NOMO-1 (cell line): Measurements from ENCODE around the gene TMC2.
"Not testable (repeated sequence)": the region's sequence is repeated elsewhere in the genome, so short reads cannot be mapped to it uniquely, and the experiment has no call there.

Experiments
- DNase-seq, 2 experiments: peaks; one replicate each; lab custom pipeline; 2025; ENCODE audit not compliant: unreplicated experiment in 2 of 2; lab: John Stamatoyannopoulos, UW

Gene TMC2

GRCh38 chr20:2657674-2658073 lies 121.3 kb downstream of the TMC2 start:
- no peak for DNase-seq

- DNase-seq: no peak
These were observed 122.3 kb downstream of the TMC2 start for GRCh38 chr20:2658414-2659354.

- no peak for DNase-seq
These were observed 123.2 kb downstream of the TMC2 start for GRCh38 chr20:2659547-2659946.

- DNase-seq: no peak
These were observed 127.1 kb downstream of the TMC2 start for GRCh38 chr20:2663364-2663886.

GRCh38 chr20:2663887-2664719 lies 127.7 kb downstream of the TMC2 start, which contains the start of gene IDH3B:
TSS of gene IDH3B (minus strand) at chr20:2664216. CDS start at chr20:2664188, 28 bp downstream.
- peak; percentile 94 to 95 for DNase-seq

GRCh38 chr20:2671977-2672376 lies 135.6 kb downstream of the TMC2 start:
- DNase-seq: no peak

- no peak for DNase-seq
These were observed 136.1 kb downstream of the TMC2 start for GRCh38 chr20:2672446-2672845.

- no peak for DNase-seq
These were observed 137.1 kb downstream of the TMC2 start for GRCh38 chr20:2673453-2673852.

- peak in 1 of 2 experiments; percentile 16 for DNase-seq
These were observed 143.7 kb downstream of the TMC2 start for GRCh38 chr20:2680046-2680445.

- DNase-seq: not testable (repeated sequence)
These were observed 145.7 kb downstream of the TMC2 start for GRCh38 chr20:2682040-2682439.

- peak; percentile 76 to 87 for DNase-seq
These were observed 148.4 kb downstream of the TMC2 start for GRCh38 chr20:2684817-2685216.

- no peak for DNase-seq
These were observed 151.1 kb downstream of the TMC2 start for GRCh38 chr20:2687514-2687913.

- peak; percentile 80 to 85 for DNase-seq
These were observed 151.7 kb downstream of the TMC2 start for GRCh38 chr20:2688041-2688591.

- DNase-seq: no peak
These were observed 153.8 kb downstream of the TMC2 start for GRCh38 chr20:2690213-2690612.

- DNase-seq: no peak
These were observed 154.3 kb downstream of the TMC2 start for GRCh38 chr20:2690718-2691117.

GRCh38 chr20:2691127-2691526 lies 154.8 kb downstream of the TMC2 start:
- no peak for DNase-seq
